HG02938 (cell line): ENCODE measurements around the gene RHOBTB3.

Source experiments
- ATAC-seq: cut with Tn5 transposase; IDR thresholded peaks from one replicate; pipeline ENCODE4 v1.9.1; 2021; ENCODE audit warnings: mild to moderate bottlenecking, moderate library complexity; ENCODE audit not compliant: unreplicated experiment

Gene RHOBTB3

GRCh38 chr5:95837492-95837891 is 106.4 kb downstream of the RHOBTB3 start:
- ATAC-seq, result no peak

GRCh38 chr5:95838001-95838520 is 106.9 kb downstream of the RHOBTB3 start:
- no peak for ATAC-seq

- no peak for ATAC-seq
These were observed 107.4 kb downstream of the RHOBTB3 start for GRCh38 chr5:95838556-95838955.

- no peak for ATAC-seq
These were observed 108.5 kb downstream of the RHOBTB3 start for GRCh38 chr5:95839658-95840057.

GRCh38 chr5:95840956-95841705 is 110.0 kb downstream of the RHOBTB3 start:
- ATAC-seq, result no peak

GRCh38 chr5:95841914-95842812 is 111.0 kb downstream of the RHOBTB3 start:
- ATAC-seq, result no peak

GRCh38 chr5:95842854-95843544 is 111.9 kb downstream of the RHOBTB3 start:
- peak; percentile 78 for ATAC-seq

GRCh38 chr5:95843733-95844223 is 112.6 kb downstream of the RHOBTB3 start:
- no peak for ATAC-seq

- no peak for ATAC-seq
These were observed 114.3 kb downstream of the RHOBTB3 start for GRCh38 chr5:95845391-95845790.
